HEK293T (cell line): ENCODE results near the gene TRIM24.

Experiments
- CTCF ChIA-PET: fragments of 350-600 bp; formaldehyde crosslinking; extraction: SDS; loops from one replicate; lab custom pipeline; 2021; ENCODE audit warnings: antibody characterized with exemption, inconsistent platforms; lab: Yijun Ruan, JAX
- POLR2A ChIA-PET: fragments of 350-600 bp; formaldehyde crosslinking; extraction: SDS; loops from one replicate; lab custom pipeline; 2020; ENCODE audit warnings: antibody characterized with exemption, inconsistent platforms; lab: Yijun Ruan, JAX
- DNase-seq: peaks from one replicate; pipeline ENCODE4 v3.0.0; 2012; ENCODE audit warnings: mixed read lengths; ENCODE audit errors: extremely low spot score
- ARNT ChIP-seq: fragments of 450-650 bp; IDR thresholded peaks from 2 replicates; pipeline ENCODE4 v1.6.1; 2017; ENCODE audit warnings: mild to moderate bottlenecking
- BHLHE40 ChIP-seq: fragments of 450-650 bp; IDR thresholded peaks from 2 replicates; pipeline ENCODE4 v1.6.1; 2016; ENCODE audit warnings: mild to moderate bottlenecking, moderate library complexity, borderline replicate concordance
- CTBP1 ChIP-seq: fragments of 450-650 bp; IDR thresholded peaks from 2 replicates; pipeline ENCODE4 v1.6.1; 2016; ENCODE audit warnings: borderline replicate concordance
- ELF4 ChIP-seq: fragments of 450-650 bp; IDR thresholded peaks from 2 replicates; pipeline ENCODE4 v1.6.1; 2017; ENCODE audit warnings: antibody characterized with exemption
- FOXA1 ChIP-seq: fragments of 450-650 bp; IDR thresholded peaks from 2 replicates; pipeline ENCODE4 v1.6.1; 2016; ENCODE audit warnings: mild to moderate bottlenecking
- FOXK2 ChIP-seq: fragments of 450-650 bp; IDR thresholded peaks from 2 replicates; pipeline ENCODE4 v1.6.1; 2016; ENCODE audit warnings: mild to moderate bottlenecking
- FOXM1 ChIP-seq: fragments of 450-650 bp; IDR thresholded peaks from 2 replicates; pipeline ENCODE4 v1.6.1; 2017; ENCODE audit warnings: mild to moderate bottlenecking, borderline replicate concordance
- HDGF ChIP-seq: fragments of 450-650 bp; IDR thresholded peaks from 2 replicates; pipeline ENCODE4 v1.6.1; 2017; ENCODE audit warnings: antibody characterized with exemption, borderline replicate concordance
- L3MBTL2 ChIP-seq: fragments of 450-650 bp; conservative IDR thresholded peaks from 2 replicates; pipeline ENCODE4 v1.6.1; 2016; ENCODE audit warnings: mild to moderate bottlenecking
- LEF1 ChIP-seq: fragments of 450-650 bp; IDR thresholded peaks from 2 replicates; pipeline ENCODE4 v1.6.1; 2017; ENCODE audit warnings: mild to moderate bottlenecking, borderline replicate concordance
- NFRKB ChIP-seq: fragments of 450-650 bp; IDR thresholded peaks from 2 replicates; pipeline ENCODE4 v1.6.1; 2016; ENCODE audit warnings: mild to moderate bottlenecking, moderate library complexity
- SP1 ChIP-seq: fragments of 450-650 bp; IDR thresholded peaks from 2 replicates; pipeline ENCODE4 v1.6.1; 2017
- SUZ12 ChIP-seq: fragments of 450-650 bp; IDR thresholded peaks from 2 replicates; pipeline ENCODE4 v1.6.1; 2016; ENCODE audit warnings: mild to moderate bottlenecking
- TARDBP ChIP-seq: fragments of 450-650 bp; IDR thresholded peaks from 2 replicates; pipeline ENCODE4 v1.6.1; 2016
- ZNF384 ChIP-seq: fragments of 450-650 bp; IDR thresholded peaks from 2 replicates; pipeline ENCODE4 v1.6.1; 2016
- TF ChIP-seq, protein P1 (sequence below): fragments of 450-650 bp; IDR thresholded peaks from 2 replicates; pipeline ENCODE4 v1.6.1; 2016

TRIM24 gene

DNA sequence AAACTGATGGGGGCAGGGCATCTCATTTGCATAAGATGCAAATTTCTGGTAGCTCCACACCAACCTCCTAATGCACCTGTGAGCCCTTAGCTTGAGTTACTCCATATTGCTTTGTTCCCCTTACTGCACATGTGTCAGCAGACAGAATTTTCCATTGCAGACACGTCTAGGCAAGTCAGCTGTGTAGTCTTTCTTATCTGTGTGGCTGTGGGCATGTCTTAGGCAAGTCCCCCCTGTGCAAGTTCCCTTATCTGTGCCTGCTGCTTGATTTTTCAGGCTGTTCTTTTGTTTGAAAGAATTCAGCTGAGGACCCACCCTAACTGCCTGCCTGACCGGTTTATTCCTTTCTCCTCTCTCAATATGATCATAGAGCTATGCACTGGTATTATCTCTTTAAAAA, 28.5 kb upstream of the TRIM24 start:
- CTCF ChIA-PET, result interaction anchor here (1.1 kb wide), 1 partner anchor 307 kb away, joined by 4 read pairs; no protein-coding TSS in a partner anchor
- POLR2A ChIA-PET, result no interaction called here
- no peak for DNase-seq
- no peak for TF ChIP-seq NFRKB

DNA sequence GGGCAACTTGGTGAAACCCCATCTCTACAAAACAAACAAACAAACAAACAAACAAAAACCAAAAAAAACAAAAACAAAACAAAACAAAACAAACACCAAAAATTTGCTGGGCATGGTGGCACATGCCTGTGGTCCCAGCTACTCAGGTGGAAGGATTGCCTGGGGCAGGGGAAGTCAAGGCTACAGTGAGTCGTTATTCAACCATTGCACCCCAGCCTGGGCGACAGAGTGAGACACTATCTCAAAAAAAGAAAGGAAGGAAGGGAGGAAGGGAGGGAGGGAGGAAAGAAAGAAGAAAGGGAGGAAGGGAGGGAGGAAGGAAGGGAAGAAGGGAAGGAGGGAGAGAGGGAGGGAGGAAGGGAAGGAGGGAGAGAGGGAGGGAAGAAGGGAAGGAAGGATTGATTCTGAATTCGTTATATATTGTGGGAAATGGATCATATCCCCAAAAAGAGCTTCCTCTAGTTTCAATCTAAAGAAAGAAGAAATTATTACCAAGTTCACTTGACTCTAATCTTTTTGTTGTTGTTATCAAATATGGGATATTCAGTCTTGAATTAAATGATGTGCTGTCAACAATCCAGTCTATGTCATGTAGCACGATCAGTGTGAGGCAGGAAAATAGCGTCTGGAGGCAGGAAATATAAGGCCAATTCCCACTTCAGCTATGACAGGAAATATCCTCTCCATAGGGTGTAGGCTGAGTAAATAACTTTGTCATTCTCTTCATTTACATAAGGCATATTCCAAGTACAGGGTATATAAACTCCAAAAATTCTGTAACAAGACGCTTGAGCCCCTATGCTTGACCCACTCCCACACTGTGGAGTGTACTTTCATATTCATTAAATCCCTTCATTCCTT, 26.2 kb upstream of the TRIM24 start:
- DNase-seq, result no peak
- POLR2A ChIA-PET, result no interaction called here
- CTCF ChIA-PET, result no interaction called here
- TF ChIP-seq ARNT (no peak), CTBP1 (no peak), NFRKB (no peak)

DNA sequence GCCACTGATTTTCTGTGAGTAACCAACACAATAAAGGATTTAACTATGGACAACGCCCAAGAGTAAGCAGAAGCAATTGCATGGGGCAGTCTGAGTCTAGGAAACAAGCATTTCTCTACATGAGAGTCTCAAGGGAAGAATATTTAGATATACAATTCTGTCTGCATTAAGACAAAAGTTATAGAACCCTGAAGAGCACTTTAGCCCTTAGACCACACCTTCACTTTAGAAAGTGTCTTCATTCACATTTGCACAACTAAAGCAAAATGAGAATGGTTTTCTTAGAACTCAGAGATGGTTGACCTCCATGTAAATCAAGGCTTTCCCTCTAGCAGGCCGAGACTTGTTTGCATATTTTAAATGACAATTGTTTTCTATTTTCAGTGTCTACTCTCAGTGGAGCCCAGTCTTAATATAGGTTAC, 25.5 kb upstream of the TRIM24 start:
- ChIA-PET POLR2A (no interaction called here), CTCF (no interaction called here)
- DNase-seq, result no peak

DNA sequence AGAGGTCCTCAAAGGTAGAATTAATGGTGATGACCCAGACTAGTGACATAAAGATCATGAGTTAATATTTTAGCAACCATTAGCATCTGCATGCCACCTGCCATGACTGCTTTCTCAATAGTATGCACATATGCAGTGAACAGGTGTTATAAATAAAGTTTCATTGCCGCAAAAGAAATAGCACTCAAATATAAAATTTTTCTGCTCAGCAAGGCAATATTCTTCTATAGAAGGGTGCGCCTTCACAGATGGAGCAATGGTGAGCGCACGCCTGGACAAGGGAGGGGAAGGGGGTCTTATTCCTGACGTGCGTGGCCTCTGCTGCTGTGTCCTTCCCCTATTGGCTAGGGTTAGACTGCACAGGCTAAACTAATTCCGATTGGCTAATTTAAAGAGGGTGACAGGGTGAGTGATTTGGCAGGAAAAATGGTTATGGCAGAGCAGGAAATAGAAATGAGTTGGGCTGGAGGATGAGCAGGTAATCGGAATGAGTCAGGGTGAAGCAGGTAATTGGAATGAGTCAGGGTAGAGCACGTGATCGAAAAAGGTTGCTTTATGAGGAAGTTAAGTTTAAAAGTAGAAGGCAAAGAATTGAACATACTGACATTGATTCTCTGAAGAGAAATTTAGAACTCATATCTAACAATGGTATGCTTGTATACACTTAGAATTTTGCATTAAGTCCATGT, 24.7 kb upstream of the TRIM24 start:
- TF ChIP-seq CTBP1, result no peak
- TF ChIP-seq HDGF, result no peak
- no peak for TF ChIP-seq TARDBP
- TF ChIP-seq, protein P1, sequence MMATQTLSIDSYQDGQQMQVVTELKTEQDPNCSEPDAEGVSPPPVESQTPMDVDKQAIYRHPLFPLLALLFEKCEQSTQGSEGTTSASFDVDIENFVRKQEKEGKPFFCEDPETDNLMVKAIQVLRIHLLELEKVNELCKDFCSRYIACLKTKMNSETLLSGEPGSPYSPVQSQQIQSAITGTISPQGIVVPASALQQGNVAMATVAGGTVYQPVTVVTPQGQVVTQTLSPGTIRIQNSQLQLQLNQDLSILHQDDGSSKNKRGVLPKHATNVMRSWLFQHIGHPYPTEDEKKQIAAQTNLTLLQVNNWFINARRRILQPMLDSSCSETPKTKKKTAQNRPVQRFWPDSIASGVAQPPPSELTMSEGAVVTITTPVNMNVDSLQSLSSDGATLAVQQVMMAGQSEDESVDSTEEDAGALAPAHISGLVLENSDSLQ, result no peak
- no peak for TF ChIP-seq LEF1
- TF ChIP-seq SUZ12, result no peak
- no peak for TF ChIP-seq FOXA1
- TF ChIP-seq L3MBTL2, result no peak
- TF ChIP-seq FOXM1, result no peak
- TF ChIP-seq BHLHE40, result no peak
- no peak for TF ChIP-seq ELF4
- TF ChIP-seq ARNT, result no peak
- TF ChIP-seq SP1, result no peak
- TF ChIP-seq ZNF384, result no peak
- ChIA-PET CTCF (no interaction called here), POLR2A (no interaction called here)
- DNase-seq, result no peak

More for the DNA sequence above, 25.5 kb upstream of the TRIM24 start:
- TF ChIP-seq ELF4 (no peak), LEF1 (no peak), HDGF (no peak), CTBP1 (no peak), L3MBTL2 (no peak), FOXA1 (no peak), SP1 (no peak), ARNT (no peak), ZNF384 (no peak), NFRKB (no peak), FOXM1 (no peak), BHLHE40 (no peak), SUZ12 (no peak), TARDBP (no peak), FOXK2 (no peak)
- TF ChIP-seq, protein P1, result no peak

DNA sequence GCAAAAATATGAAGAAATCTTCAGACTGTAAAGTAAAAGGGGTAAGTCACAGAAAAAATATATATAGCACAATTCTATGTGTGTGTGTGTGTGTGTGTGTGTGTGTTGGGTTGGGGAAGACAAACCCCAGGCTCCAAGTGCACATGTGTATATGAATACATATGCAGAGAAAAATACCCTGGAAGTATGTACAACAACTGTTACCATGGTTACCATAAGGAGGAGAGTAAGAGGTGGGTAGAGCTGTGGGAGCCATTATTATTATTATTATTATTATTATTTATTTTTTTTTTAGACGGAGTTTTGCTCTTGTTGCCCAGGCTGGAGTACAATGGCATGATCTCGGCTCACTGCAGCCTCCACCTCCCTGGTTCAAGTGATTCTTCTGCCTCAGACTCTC, 23.7 kb upstream of the TRIM24 start:
- ChIA-PET CTCF (interaction anchor here (0.6 kb wide), 1 partner anchor 12 kb away, joined by 4 read pairs; no protein-coding TSS in a partner anchor), POLR2A (no interaction called here)
- TF ChIP-seq L3MBTL2, result no peak
- DNase-seq, result no peak

DNA sequence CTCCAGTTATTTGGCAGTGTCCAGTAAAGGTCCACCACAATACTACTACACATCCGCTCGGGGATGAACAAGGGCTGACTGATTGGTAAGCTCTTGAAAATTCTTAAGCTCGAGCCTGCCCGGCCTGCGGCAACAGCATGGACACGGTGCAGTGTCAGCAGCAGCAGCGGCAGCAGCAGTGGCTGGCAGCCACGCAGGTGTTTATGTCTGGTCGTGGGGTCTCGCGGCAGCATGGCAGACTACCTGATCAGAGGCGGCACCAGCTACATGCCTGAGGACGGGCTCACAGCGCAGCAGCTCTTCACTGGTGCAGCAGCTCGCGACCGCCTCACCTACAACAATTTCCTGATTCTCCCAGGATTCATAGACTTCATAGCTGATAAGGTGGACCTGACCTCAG, 19.6 kb upstream of the TRIM24 start:
- POLR2A ChIA-PET, result no interaction called here
- DNase-seq, result no peak
- CTCF ChIA-PET, result no interaction called here
- TF ChIP-seq BHLHE40 (no peak), FOXK2 (no peak), ARNT (no peak), FOXA1 (no peak), NFRKB (no peak), SP1 (no peak), FOXM1 (no peak), LEF1 (no peak), SUZ12 (no peak), CTBP1 (no peak), TARDBP (no peak), ELF4 (no peak), HDGF (no peak), ZNF384 (no peak)
- TF ChIP-seq, protein P1, result no peak
